Measurements from ENCODE around the gene ALX3. TPM values are rescaled to one million over a fixed set of nuclear protein-coding genes. Genes with fewer than 3 reads are reported as not detected.

Gene ALX3
- total RNA-seq, 4 donors from 2014 or later = not detected

DNA sequence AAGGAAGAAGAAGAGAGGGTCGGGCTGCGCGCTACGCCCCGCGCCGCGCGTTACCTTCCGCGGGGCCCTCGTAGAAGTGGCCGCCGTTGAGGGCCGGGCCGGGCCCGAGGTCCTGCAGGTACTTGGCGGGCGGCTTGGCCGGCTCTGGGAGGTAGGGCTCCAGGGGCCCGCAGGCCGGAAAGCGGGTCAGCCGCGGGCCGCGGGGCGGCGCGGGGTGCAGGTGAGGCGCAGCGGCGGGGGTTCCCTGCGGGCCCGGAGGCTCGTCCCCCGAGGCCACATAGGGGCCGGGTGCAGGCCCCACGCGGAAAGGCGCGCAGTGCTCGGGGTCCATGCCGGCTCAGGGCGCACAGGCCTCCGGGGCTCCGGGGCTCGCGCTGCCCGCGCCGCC lies 196 bp downstream of the ALX3 start:
- DNase-seq (ENCODE audit: low spot score) = no peak
- TF ChIP-seq, protein P1, sequence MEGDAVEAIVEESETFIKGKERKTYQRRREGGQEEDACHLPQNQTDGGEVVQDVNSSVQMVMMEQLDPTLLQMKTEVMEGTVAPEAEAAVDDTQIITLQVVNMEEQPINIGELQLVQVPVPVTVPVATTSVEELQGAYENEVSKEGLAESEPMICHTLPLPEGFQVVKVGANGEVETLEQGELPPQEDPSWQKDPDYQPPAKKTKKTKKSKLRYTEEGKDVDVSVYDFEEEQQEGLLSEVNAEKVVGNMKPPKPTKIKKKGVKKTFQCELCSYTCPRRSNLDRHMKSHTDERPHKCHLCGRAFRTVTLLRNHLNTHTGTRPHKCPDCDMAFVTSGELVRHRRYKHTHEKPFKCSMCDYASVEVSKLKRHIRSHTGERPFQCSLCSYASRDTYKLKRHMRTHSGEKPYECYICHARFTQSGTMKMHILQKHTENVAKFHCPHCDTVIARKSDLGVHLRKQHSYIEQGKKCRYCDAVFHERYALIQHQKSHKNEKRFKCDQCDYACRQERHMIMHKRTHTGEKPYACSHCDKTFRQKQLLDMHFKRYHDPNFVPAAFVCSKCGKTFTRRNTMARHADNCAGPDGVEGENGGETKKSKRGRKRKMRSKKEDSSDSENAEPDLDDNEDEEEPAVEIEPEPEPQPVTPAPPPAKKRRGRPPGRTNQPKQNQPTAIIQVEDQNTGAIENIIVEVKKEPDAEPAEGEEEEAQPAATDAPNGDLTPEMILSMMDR (IDR thresholded peaks at IDR 0.05) = no peak
- no peak for ATAC-seq (ENCODE audit: low FRiP score)

DNA sequence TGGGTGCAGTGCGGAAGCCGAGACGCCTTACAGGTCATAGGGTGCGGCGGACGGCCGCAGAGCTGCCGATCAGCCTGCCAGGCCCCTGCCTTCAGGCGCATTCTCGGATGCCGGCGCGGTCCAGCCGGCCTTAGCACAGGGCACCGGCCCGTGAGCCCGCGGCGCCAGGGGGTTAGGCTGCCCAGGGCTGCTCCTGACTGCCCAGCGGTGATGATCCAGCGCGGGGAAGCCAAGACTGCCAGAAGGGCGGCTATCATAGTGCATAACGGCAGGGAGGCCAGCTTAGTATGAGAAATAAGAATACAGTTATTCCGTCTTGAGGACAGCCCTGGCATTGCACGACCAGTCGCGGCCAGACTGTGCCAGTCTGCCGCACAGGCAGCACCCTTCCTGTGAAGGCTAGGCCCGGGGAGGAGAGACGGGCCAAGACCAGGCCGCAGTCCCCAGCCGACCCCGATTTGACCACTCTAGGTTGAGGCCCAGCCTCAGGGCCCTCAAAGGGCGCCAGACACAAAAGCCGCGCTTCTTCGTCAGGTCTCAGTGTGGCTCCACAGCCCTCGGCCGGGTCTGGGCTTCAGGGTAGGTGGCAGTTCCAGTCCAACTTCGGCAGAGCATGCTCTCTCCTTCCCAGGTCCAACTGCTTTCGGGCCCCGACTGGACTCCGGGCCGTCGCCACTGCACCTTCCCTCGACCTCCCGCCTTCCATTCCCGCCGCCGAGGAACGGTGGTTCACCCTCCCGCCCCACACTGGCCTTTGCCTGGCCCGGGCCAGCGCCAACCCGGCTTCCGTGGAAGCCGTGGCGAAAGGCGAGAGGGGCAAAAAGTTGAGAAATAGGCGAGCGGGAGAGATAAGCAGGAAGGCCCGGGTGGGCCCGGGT lies 829 bp downstream of the ALX3 start:
- no peak for DNase-seq (ENCODE audit: low spot score)
- TF ChIP-seq, protein P1 (IDR thresholded peaks at IDR 0.05) = no peak
- ATAC-seq (ENCODE audit: low FRiP score) = no peak

DNA sequence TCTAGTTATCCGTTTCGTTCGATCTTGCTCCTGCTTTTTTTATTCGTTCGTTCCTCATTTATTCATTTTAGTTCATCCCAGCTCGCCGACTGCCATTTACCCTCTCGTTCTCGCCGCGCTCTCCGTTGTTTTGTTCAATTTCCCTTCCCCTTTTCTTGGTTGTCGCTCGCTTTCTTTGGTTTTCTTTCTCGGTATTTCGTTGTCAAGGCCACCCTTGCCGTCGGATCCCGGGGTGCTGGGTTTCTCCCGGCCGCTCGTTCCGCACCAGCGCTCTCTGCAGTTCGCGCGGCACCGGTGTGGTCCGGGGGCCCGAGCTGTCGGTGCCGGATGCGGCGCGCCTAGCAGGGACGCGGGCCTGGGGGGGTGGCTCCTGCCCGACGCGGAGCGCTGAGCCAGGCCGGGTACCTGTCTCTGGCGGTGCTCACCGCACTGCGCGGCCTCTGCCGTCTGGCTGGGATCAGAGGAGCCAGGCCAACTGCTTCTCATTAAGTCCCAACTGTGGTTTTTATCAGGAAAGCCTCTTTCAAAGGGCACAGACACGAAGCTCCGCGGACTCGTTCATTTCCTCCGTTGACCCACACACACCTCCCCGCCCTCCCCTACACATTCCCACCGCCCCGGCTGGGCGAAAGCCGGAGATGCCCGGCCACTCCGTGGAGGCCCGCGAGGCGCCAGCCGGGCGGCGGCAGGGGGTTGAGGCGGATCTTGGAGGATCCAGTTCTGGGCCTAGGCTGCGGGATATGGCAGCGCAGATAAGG lies 1.6 kb downstream of the ALX3 start:
- DNase-seq (ENCODE audit: low spot score) (no peak), ATAC-seq (ENCODE audit: low FRiP score) (no peak)
- TF ChIP-seq, protein P1 (IDR thresholded peaks at IDR 0.05) = no peak

DNA sequence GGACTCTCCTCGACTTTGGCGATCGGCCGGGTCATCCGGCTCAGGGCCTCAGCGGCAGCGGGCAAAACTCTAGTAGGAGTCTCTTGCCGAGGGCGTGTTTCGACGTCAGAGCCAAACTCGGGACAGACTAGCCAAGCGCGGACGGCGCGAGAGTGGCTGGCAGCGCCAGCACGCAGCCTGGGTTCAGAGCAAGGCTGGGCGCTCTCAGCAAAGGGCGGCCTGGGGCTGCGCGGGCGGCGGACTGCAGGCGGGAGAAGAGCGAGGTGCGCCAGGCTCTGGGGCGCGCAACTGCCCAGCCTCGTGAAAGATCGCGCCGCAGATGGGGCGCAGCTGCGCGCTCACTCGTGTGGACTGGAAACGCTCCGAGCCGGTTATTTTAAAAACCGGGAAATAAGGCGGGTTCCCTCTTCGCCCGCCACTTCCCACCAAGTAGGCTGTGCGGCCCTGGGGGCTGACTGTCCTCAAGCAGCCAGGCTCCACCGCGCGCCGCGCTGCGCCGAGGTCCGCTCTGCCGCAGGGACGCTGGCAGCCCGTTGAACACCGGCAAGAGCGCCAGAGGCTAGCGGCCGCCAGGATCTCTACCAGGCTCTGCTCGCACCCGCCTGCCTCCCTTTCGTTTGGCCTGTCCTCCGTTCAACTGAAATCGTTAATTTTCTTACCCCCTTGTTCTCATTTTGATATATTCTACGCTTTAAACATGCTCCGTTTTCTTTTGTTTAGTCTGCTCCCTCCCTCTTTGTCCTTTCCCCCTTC lies 2.4 kb downstream of the ALX3 start:
- no peak for ATAC-seq (ENCODE audit: low FRiP score)
- DNase-seq (ENCODE audit: low spot score) = no peak
- TF ChIP-seq, protein P1 (IDR thresholded peaks at IDR 0.05) = no peak

DNA sequence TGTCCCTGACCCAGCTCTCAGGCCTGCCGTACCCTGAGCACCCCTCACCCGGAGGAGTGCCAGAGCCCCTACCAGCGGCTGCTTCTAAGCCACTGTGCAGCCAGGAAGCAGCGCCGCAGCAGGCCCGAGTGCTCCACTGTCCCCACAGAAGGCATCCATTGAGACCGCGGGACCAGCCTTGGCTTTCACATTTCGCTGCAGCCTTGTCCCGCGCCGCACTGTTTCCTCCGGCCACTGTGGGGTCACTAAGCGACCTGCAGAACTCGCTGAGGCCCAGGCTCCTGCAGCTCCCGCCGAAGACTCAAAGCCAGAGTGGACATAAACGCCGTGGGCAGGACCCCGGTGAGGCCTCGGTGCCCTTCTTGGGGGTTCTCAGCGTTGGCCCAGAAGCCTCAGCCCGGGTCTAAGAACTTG lies 3.0 kb downstream of the ALX3 start:
- ATAC-seq (ENCODE audit: low FRiP score) (no peak), DNase-seq (ENCODE audit: low spot score) (no peak)
- TF ChIP-seq, protein P1 (IDR thresholded peaks at IDR 0.05) = no peak

DNA sequence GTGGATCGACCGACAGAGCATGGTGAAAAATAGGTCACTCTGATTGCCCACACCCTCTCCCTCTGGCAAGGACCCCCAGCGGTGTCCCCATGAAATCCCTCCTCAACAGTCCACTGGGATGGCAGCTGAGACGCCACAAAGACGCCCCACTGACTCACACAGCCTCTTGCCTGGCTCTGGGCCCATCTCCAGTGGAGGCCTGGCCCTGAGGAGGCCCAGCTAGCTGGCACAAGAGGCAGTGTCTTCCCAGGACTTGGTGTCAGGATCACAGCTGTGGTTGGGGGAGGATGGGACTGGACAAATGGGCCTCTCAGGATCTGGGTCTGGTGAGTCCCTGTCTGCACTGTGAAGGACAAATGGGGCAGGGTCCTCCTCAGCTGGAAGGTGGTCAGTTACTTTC lies 4.6 kb downstream of the ALX3 start:
- ATAC-seq (ENCODE audit: low FRiP score) (no peak), DNase-seq (ENCODE audit: low spot score) (no peak)
- TF ChIP-seq, protein P1 (IDR thresholded peaks at IDR 0.05) = no peak
